B cell (primary cell): Measurements from ENCODE around the gene FAM237A. TPM values are rescaled to one million over a fixed set of nuclear protein-coding genes. Genes with fewer than 3 reads are reported as not detected.

Experiments used
- ATAC-seq: fragments of 200-7000 bp; cut with Tn5 transposase; one replicate; pipeline ENCODE4 v1.10.0; 2021; ENCODE audit warnings: low read depth, mild to moderate bottlenecking, moderate number of reproducible peaks, moderate library complexity
- CTCF ChIA-PET: fragments of 350-600 bp; sonication (Branson Sonifier 250); formaldehyde crosslinking; loops from one replicate; lab custom pipeline; 2021; ENCODE audit warnings: antibody characterized with exemption, inconsistent platforms; lab: Charles Lee
- POLR2A ChIA-PET: fragments of 350-600 bp; sonication (Branson Sonifier 250); formaldehyde crosslinking; loops from one replicate; lab custom pipeline; 2021; ENCODE audit warnings: antibody characterized with exemption; lab: Charles Lee
- DNase-seq: peaks from one replicate; pipeline ENCODE4 v3.0.0; 2013
- H2AFZ ChIP-seq: 2 replicates; pipeline ENCODE4 v1.6.1; 2012; ENCODE audit warnings: mild to moderate bottlenecking, low read depth, low read length; ENCODE audit not compliant: insufficient read depth, poor library complexity, severe bottlenecking
- H3K27ac ChIP-seq, 2 donors: 1 replicate in 1 of 2; 2 replicates in 1 of 2; pipeline ENCODE4 v1.5.1; 2012 to 2013; ENCODE audit warnings: low read length in 2 of 2, mild to moderate bottlenecking in 2 of 2, moderate library complexity in 1 of 2
- H3K27me3 ChIP-seq, 4 experiments: fragments of 200-600 bp in 1 of 4; sonication (generic) in 1 of 4; replicated peaks in 1 of 4; 1 replicate in 2 of 4; 2 replicates in 2 of 4; pipeline versions ENCODE4 v1.6.1 to v1.7.0; 2013 to 2016; ENCODE audit warnings: low read length in 3 of 4, mild to moderate bottlenecking in 2 of 4, mixed read lengths in 1 of 4, moderate library complexity in 1 of 4; ENCODE audit not compliant: insufficient read depth in 4 of 4, control insufficient read depth in 3 of 4; ENCODE audit errors: control extremely low read depth in 1 of 4
- H3K36me3 ChIP-seq, 2 experiments: replicated peaks in 1 of 2; 1 replicate in 1 of 2; 2 replicates in 1 of 2; pipeline versions ENCODE4 v1.6.1 to v1.7.1; 2013; ENCODE audit warnings: low read length in 1 of 2; ENCODE audit not compliant: insufficient read depth in 2 of 2, control insufficient read depth in 1 of 2; ENCODE audit errors: control extremely low read depth in 1 of 2, extremely low read depth in 1 of 2
- H3K4me1 ChIP-seq, 2 donors: fragments of 200-600 bp in 1 of 2; sonication (generic) in 1 of 2; 1 replicate in 1 of 2; 2 replicates in 1 of 2; pipeline versions ENCODE4 v1.5.1 to v1.6.1; 2013 to 2017; ENCODE audit warnings: low read length in 2 of 2; ENCODE audit not compliant: control insufficient read depth in 2 of 2, insufficient read depth in 2 of 2
- H3K4me2 ChIP-seq: replicated peaks from 2 replicates; pipeline ENCODE3; 2012; ENCODE audit warnings: mild to moderate bottlenecking, low read depth, low read length; ENCODE audit not compliant: poor library complexity, severe bottlenecking
- H3K4me3 ChIP-seq, 5 experiments: fragments of 200-600 bp in 1 of 5; sonication (generic) in 1 of 5; 1 replicate in 3 of 5; 2 replicates in 2 of 5; pipeline versions ENCODE4 v1.5.1 to v1.7.0; 2011 to 2016; ENCODE audit warnings: low read length in 4 of 5, mild to moderate bottlenecking in 4 of 5, low read depth in 2 of 5, control low read depth in 1 of 5, moderate library complexity in 1 of 5; ENCODE audit not compliant: insufficient read depth in 1 of 5; ENCODE audit errors: control extremely low read depth in 1 of 5, extremely low read depth in 1 of 5
- H3K79me2 ChIP-seq: fragments of 200-600 bp; sonication (generic); one replicate; pipeline ENCODE4 v1.6.0; 2016; ENCODE audit warnings: low read length; ENCODE audit not compliant: control insufficient read depth, insufficient read depth
- H3K9ac ChIP-seq: fragments of 200-600 bp; sonication (generic); 2 replicates; pipeline ENCODE4 v1.6.1; 2017; ENCODE audit warnings: mild to moderate bottlenecking, low read length, moderate library complexity
- H3K9me3 ChIP-seq, 3 donors: one replicate each; pipeline versions ENCODE4 v1.6.1 to v1.7.1; 2013; ENCODE audit warnings: low read length in 2 of 3; ENCODE audit not compliant: control insufficient read depth in 2 of 3, insufficient read depth in 1 of 3; ENCODE audit errors: control extremely low read depth in 1 of 3
- H4K20me1 ChIP-seq: 2 replicates; pipeline ENCODE4 v1.6.0; 2012; ENCODE audit warnings: mild to moderate bottlenecking, low read length; ENCODE audit not compliant: insufficient read depth, control insufficient read depth, poor library complexity, severe bottlenecking
- H3K27ac Mint-ChIP-seq: one replicate; pipeline ENCODE4 v1.8.0; 2021; ENCODE audit warnings: mixed read lengths
- H3K27me3 Mint-ChIP-seq: one replicate; pipeline ENCODE4 v1.8.0; 2021; ENCODE audit warnings: mixed read lengths
- H3K4me1 Mint-ChIP-seq: one replicate; pipeline ENCODE4 v1.8.0; 2021; ENCODE audit warnings: mixed read lengths
- H3K4me3 Mint-ChIP-seq: one replicate; pipeline ENCODE4 v1.8.0; 2021; ENCODE audit warnings: mixed read lengths
- H3K9me3 Mint-ChIP-seq: one replicate; pipeline ENCODE4 v1.8.0; 2022; ENCODE audit warnings: mixed read lengths; ENCODE audit not compliant: insufficient read depth
- CTCF ChIP-seq: fragments of 200-600 bp; IDR thresholded peaks from one replicate; pipeline ENCODE4 v1.8.0; 2022; ENCODE audit warnings: antibody characterized with exemption, mild to moderate bottlenecking
- EZH2 ChIP-seq: IDR thresholded peaks from 2 replicates; pipeline ENCODE4 v1.6.1; 2012; ENCODE audit warnings: borderline replicate concordance, low read depth, mild to moderate bottlenecking, moderate library complexity, low read length; ENCODE audit not compliant: insufficient read depth, poor library complexity, severe bottlenecking
- WGBS: methylation state at CpG from one replicate; pipeline ENCODE4 v1.1.5; 2013; ENCODE audit warnings: missing lambda C conversion rate; ENCODE audit not compliant: insufficient coverage; 5-methylcytosine and 5-hydroxymethylcytosine counted together
- intact Hi-C: fragments of 100-400 bp; cut with micrococcal nuclease; formaldehyde crosslinking; loops from one replicate; pipeline ENCODE4 v1.10.0; 2022
- polyA plus RNA-seq: library from polyadenylated mRNA; depleted of rRNA; stranded (reverse); fragments of >200 nt; gene quantifications from 2 replicates; pipeline ENCODE4 v1.2.3, GENCODE V29; 2012
- total RNA-seq, 2 donors: library from RNA; stranded (reverse); fragments of 120-200 nt in 1 of 2; gene quantifications; 1 replicate in 1 of 2; 2 replicates in 1 of 2; pipeline versions ENCODE4 v1.2.3 to v1.2.4, GENCODE V29; 2013 to 2022

Gene FAM237A
- total and polyA plus RNA-seq, 2 donors (not counting 1 experiment from before 2014, with no cell fraction given) = not detected

GRCh38 chr2:206688453-206688852 is 46.2 kb downstream of the FAM237A start:
- no peak overlapping the region for H3K4me3 Mint-ChIP-seq
- intact Hi-C loops = no loop called here
- no peaks in the 10 kb centered on the region for H3K9me3 ChIP-seq
- no peaks in the 10 kb centered on the region for H3K27me3 ChIP-seq
- no peak overlapping the region for H3K27ac Mint-ChIP-seq
- no peak overlapping the region for H2AFZ ChIP-seq
- no peak overlapping the region for H3K27ac ChIP-seq
- H3K79me2 ChIP-seq = no peaks in the 10 kb centered on the region
- no peak overlapping the region for H3K4me2 ChIP-seq
- H3K4me1 ChIP-seq = no peaks in the 10 kb centered on the region
- 90% methylated on average over 2 of the region's 2 CpGs for WGBS
- ChIA-PET CTCF (interaction anchor here (0.7 to 1.2 kb wide), 2 partner anchors 94 to 788 kb away, joined by 3 to 4 read pairs; no protein-coding TSS in a partner anchor), POLR2A (no interaction called here)
- peaks cover 19% of the 10 kb centered on the region for H3K27me3 Mint-ChIP-seq
- H3K36me3 ChIP-seq = no peaks in the 10 kb centered on the region
- H3K9me3 Mint-ChIP-seq = no peaks in the 10 kb centered on the region
- DNase-seq = no peak
- H4K20me1 ChIP-seq = no peaks in the 10 kb centered on the region
- H3K9ac ChIP-seq = no peak overlapping the region
- H3K4me1 Mint-ChIP-seq = no peaks in the 10 kb centered on the region
- H3K4me3 ChIP-seq = no peak overlapping the region
- no peak for TF ChIP-seq EZH2
- no peak for TF ChIP-seq CTCF
- ATAC-seq = no peak

GRCh38 chr2:206688990-206689389 is 46.7 kb downstream of the FAM237A start:
- Histone ChIP-seq H2AFZ (no peak overlapping the region), H3K4me1 (no peaks in the 10 kb centered on the region), H3K4me2 (no peak overlapping the region), H3K4me3 (no peak overlapping the region), H3K9ac (no peak overlapping the region), H3K79me2 (no peaks in the 10 kb centered on the region), H3K36me3 (no peaks in the 10 kb centered on the region), H3K27me3 (no peaks in the 10 kb centered on the region), H4K20me1 (no peaks in the 10 kb centered on the region), H3K9me3 (no peaks in the 10 kb centered on the region), H3K27ac (no peak overlapping the region)
- H3K27ac Mint-ChIP-seq = no peak overlapping the region
- no CpG with 5 or more reads among the region's 1 CpG for WGBS
- ChIA-PET POLR2A (no interaction called here), CTCF (interaction anchor here (1.2 kb wide), 1 partner anchor 788 kb away, joined by 4 read pairs; no protein-coding TSS in a partner anchor)
- no peaks in the 10 kb centered on the region for H3K4me1 Mint-ChIP-seq
- ATAC-seq (no peak), DNase-seq (no peak)
- no peaks in the 10 kb centered on the region for H3K9me3 Mint-ChIP-seq
- TF ChIP-seq EZH2 = no peak
- TF ChIP-seq CTCF = no peak
- H3K4me3 Mint-ChIP-seq = no peak overlapping the region
- peaks cover 14% of the 10 kb centered on the region for H3K27me3 Mint-ChIP-seq
- intact Hi-C loops = no loop called here
